Fibroblast of lung (primary cell): ENCODE results near the gene SLC25A30. TPM values are rescaled to one million over a fixed set of nuclear protein-coding genes. Genes with fewer than 3 reads are reported as not detected.

Source experiments
- DNase-seq, 2 donors: peaks; one replicate each; pipeline versions ENCODE4 v3.0.0 to v3.0.0-alpha.2; 2010; ENCODE audit warnings: low read depth in 2 of 2
- H2AFZ ChIP-seq: 2 replicates; pipeline ENCODE4 v1.5.1; 2012; ENCODE audit warnings: low read length, control low read depth, inconsistent platforms
- H3K27ac ChIP-seq: 2 replicates; pipeline ENCODE4 v1.5.1; 2011; ENCODE audit warnings: low read length, control low read depth; ENCODE audit not compliant: insufficient read depth
- H3K27me3 ChIP-seq: 2 replicates; pipeline ENCODE4 v1.5.1; 2011; ENCODE audit warnings: mild to moderate bottlenecking, low read length; ENCODE audit not compliant: control insufficient read depth, insufficient read depth
- H3K36me3 ChIP-seq: 2 replicates; pipeline ENCODE4 v1.5.1; 2011; ENCODE audit warnings: low read length; ENCODE audit not compliant: control insufficient read depth, insufficient read depth
- H3K4me1 ChIP-seq: 2 replicates; pipeline ENCODE4 v1.5.1; 2011; ENCODE audit warnings: low read length; ENCODE audit not compliant: control insufficient read depth, insufficient read depth; ENCODE audit errors: extremely low read depth
- H3K4me2 ChIP-seq: 2 replicates; pipeline ENCODE4 v1.5.1; 2011; ENCODE audit warnings: low read length, control low read depth; ENCODE audit not compliant: insufficient read depth; ENCODE audit errors: extremely low read depth
- H3K4me3 ChIP-seq, 4 experiments: fragments of 200-600 bp in 1 of 4; sonication (generic) in 1 of 4; replicated peaks in 1 of 4; 2 replicates each; pipeline ENCODE4 v1.5.1; 2011 to 2016; ENCODE audit warnings: low read length in 4 of 4, low read depth in 3 of 4, mild to moderate bottlenecking in 3 of 4, control low read depth in 2 of 4, inconsistent platforms in 1 of 4, mixed read lengths in 1 of 4; ENCODE audit not compliant: insufficient read depth in 1 of 4; ENCODE audit errors: control extremely low read depth in 1 of 4
- H3K79me2 ChIP-seq: 2 replicates; pipeline ENCODE4 v1.5.1; 2012; ENCODE audit warnings: mild to moderate bottlenecking, low read length, inconsistent platforms; ENCODE audit not compliant: control insufficient read depth, insufficient read depth
- H3K9ac ChIP-seq: 2 replicates; pipeline ENCODE4 v1.5.1; 2011; ENCODE audit warnings: mild to moderate bottlenecking, low read length, control low read depth; ENCODE audit not compliant: insufficient read depth
- H3K9me3 ChIP-seq: 2 replicates; pipeline ENCODE4 v1.5.1; 2012; ENCODE audit warnings: low read depth, low read length; ENCODE audit not compliant: control insufficient read depth, insufficient read depth
- H4K20me1 ChIP-seq: 2 replicates; pipeline ENCODE4 v1.5.1; 2011; ENCODE audit warnings: low read length; ENCODE audit not compliant: control insufficient read depth, insufficient read depth; ENCODE audit errors: extremely low read depth
- EZH2 ChIP-seq: IDR thresholded peaks from 2 replicates; pipeline ENCODE4 v1.5.1; 2012; ENCODE audit warnings: low read length, control low read depth, mild to moderate bottlenecking; ENCODE audit errors: missing control alignments
- polyA plus RNA-seq, 2 donors: library from polyadenylated mRNA; depleted of rRNA in 1 of 2; stranded (reverse) in 1 of 2; unstranded in 1 of 2; fragments of >200 nt; gene quantifications; 2 replicates each; pipeline ENCODE4 v1.2.1, GENCODE V29; 2011 to 2012; ENCODE audit warnings: missing spikeins in 1 of 2
- total RNA-seq: library from RNA; depleted of rRNA; stranded (reverse); fragments of >200 nt; gene quantifications from 2 replicates; pipeline ENCODE4 v1.2.1, GENCODE V29; 2014
- TF ChIP-seq, protein P1 (sequence below), 2 donors: IDR thresholded peaks in 1 of 2; conservative IDR thresholded peaks in 1 of 2; 1 replicate in 1 of 2; 2 replicates in 1 of 2; pipeline ENCODE4 v1.5.1; 2011 to 2012; ENCODE audit warnings: low read length in 2 of 2, control low read depth in 1 of 2, inconsistent platforms in 1 of 2, low read depth in 1 of 2, mild to moderate bottlenecking in 1 of 2

The SLC25A30 gene
- total and polyA plus RNA-seq, 2 donors (not counting 1 experiment from before 2014, with no cell fraction given) = 14.5 to 27.6 TPM

DNA sequence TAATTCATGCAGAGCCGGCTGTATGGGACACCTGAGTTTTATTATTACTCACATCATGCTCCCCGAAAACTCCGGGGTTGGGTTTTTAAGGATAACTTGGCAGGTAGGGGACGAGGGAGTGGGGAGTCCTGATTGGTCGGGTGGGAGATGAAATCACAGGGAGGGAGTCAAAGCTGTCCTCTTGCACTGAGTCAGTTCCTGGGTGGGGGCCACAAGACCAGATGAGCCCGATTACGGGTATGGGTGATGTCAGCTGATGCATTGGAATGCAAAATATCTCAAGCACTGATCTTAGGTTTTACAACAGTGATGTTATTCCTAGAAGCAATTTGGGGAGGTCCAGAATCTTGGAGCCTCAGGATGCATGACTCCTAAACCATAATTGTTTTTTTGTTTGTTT is 28.0 kb upstream of the SLC25A30 start:
- peaks cover 8% of the 10 kb centered on the region for H3K27me3 ChIP-seq
- H3K27ac ChIP-seq = no peak overlapping the region
- no peak overlapping the region for H3K4me3 ChIP-seq
- H3K9me3 ChIP-seq = no peaks in the 10 kb centered on the region
- no peaks in the 10 kb centered on the region for H3K79me2 ChIP-seq
- peak; percentile 4 to 71 for DNase-seq
- H3K9ac ChIP-seq = no peak overlapping the region
- no peak for TF ChIP-seq EZH2
- TF ChIP-seq, protein P1, sequence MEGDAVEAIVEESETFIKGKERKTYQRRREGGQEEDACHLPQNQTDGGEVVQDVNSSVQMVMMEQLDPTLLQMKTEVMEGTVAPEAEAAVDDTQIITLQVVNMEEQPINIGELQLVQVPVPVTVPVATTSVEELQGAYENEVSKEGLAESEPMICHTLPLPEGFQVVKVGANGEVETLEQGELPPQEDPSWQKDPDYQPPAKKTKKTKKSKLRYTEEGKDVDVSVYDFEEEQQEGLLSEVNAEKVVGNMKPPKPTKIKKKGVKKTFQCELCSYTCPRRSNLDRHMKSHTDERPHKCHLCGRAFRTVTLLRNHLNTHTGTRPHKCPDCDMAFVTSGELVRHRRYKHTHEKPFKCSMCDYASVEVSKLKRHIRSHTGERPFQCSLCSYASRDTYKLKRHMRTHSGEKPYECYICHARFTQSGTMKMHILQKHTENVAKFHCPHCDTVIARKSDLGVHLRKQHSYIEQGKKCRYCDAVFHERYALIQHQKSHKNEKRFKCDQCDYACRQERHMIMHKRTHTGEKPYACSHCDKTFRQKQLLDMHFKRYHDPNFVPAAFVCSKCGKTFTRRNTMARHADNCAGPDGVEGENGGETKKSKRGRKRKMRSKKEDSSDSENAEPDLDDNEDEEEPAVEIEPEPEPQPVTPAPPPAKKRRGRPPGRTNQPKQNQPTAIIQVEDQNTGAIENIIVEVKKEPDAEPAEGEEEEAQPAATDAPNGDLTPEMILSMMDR (conservative IDR thresholded peaks at IDR 0.05 in 1 of 2, IDR thresholded peaks at IDR 0.05 in 1 of 2; ENCODE audit: low read depth in 1 of 2, low read length in 2 of 2) = no peak
- no peaks in the 10 kb centered on the region for H3K4me1 ChIP-seq
- H3K4me2 ChIP-seq = no peak overlapping the region
- no peaks in the 10 kb centered on the region for H3K36me3 ChIP-seq
- H2AFZ ChIP-seq = no peak overlapping the region
- no peaks in the 10 kb centered on the region for H4K20me1 ChIP-seq

DNA sequence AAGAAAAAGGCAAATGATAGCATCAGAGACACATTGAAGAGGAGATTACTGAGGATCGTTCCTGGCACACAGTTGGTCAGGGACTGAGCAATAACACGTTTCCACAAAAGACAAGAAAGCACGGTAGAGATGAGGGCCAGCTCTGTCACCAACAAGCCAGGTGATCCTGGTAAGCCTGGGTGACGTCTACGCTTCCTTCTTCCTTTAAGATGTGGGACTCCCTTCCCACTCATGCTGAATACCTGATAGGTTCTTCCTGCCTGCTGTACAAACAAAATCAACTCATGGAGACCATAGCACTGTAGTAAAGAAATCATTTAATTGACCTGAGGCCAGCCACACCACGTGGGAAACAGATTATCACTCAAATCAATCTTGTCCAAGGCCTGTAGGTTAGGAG is 26.9 kb upstream of the SLC25A30 start:
- Histone ChIP-seq H4K20me1 (no peaks in the 10 kb centered on the region), H3K27me3 (peaks cover 8% of the 10 kb centered on the region), H3K9ac (no peak overlapping the region), H3K27ac (no peak overlapping the region), H3K4me2 (no peak overlapping the region), H3K79me2 (no peaks in the 10 kb centered on the region), H3K4me1 (no peaks in the 10 kb centered on the region), H3K36me3 (no peaks in the 10 kb centered on the region), H2AFZ (no peak overlapping the region), H3K4me3 (no peak overlapping the region), H3K9me3 (no peaks in the 10 kb centered on the region)
- no peak for DNase-seq
- TF ChIP-seq EZH2 = no peak
- TF ChIP-seq, protein P1 (conservative IDR thresholded peaks at IDR 0.05 in 1 of 2, IDR thresholded peaks at IDR 0.05 in 1 of 2; ENCODE audit: low read depth in 1 of 2, low read length in 2 of 2) = no peak

DNA sequence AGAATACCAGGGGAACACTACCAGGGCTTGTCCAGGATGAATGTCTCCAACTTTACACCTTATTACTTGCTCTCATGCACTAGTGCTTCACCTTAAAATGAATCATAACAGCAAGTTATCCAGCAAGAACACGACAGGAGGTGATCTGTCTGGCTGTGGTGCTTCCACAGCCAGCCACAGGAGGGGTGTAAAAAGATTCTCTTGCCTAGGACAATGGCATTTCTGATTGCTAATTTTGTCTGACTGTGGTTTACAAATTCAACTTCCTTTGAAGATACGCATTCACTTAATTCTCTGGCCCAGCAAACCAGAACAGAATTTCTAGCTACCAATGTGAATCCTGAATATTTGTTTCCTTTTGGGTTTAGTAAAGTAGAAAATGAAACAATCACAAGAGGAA is 23.5 kb upstream of the SLC25A30 start:
- Histone ChIP-seq H3K4me2 (no peak overlapping the region), H3K4me1 (no peaks in the 10 kb centered on the region), H3K36me3 (no peaks in the 10 kb centered on the region), H3K27ac (no peak overlapping the region), H2AFZ (no peak overlapping the region), H3K27me3 (peaks cover 4% of the 10 kb centered on the region), H3K9ac (no peak overlapping the region), H3K9me3 (no peaks in the 10 kb centered on the region), H3K4me3 (no peak overlapping the region), H4K20me1 (no peaks in the 10 kb centered on the region), H3K79me2 (no peaks in the 10 kb centered on the region)
- TF ChIP-seq, protein P1 (conservative IDR thresholded peaks at IDR 0.05 in 1 of 2, IDR thresholded peaks at IDR 0.05 in 1 of 2; ENCODE audit: low read depth in 1 of 2, low read length in 2 of 2) = peak in 1 of 2 donors; percentile 5
- TF ChIP-seq EZH2 = no peak
- peak; percentile 15 to 29 for DNase-seq
